ENCODE results near the gene PTPN14.
A peak's percentile ranks its signal among the peaks of the same experiment; 100 is the strongest.

PTPN14 gene

GRCh38 chr1:214500340-214501055 is 50.9 kb downstream of the PTPN14 start:
- H3K9me3 ChIP-seq (ENCODE audit: insufficient read depth, low read depth, low read length), result no peaks in the 10 kb centered on the region
- H3F3A ChIP-seq (ENCODE audit: low read depth), result no peaks in the 10 kb centered on the region
- peaks cover 13% of the 10 kb centered on the region for H3K4me1 ChIP-seq (ENCODE audit: insufficient read depth, low read length, poor library complexity, severe bottlenecking)
- H3K79me2 ChIP-seq (ENCODE audit: insufficient read depth, low read length), result peaks cover 13% of the 10 kb centered on the region
- TF ChIP-seq CTCF (conservative IDR thresholded peaks at IDR 0.05; ENCODE audit: low read length) (no peak), EZH2phosphoT487 (IDR thresholded peaks at IDR 0.05; ENCODE audit: borderline replicate concordance) (no peak)
- H4K20me1 ChIP-seq (ENCODE audit: insufficient read depth, low read length, poor library complexity, severe bottlenecking), result no peaks in the 10 kb centered on the region
- H3K27me3 ChIP-seq (ENCODE audit: insufficient read depth, low read length, poor library complexity, severe bottlenecking), result no peaks in the 10 kb centered on the region
- no peaks in the 10 kb centered on the region for H3K36me3 ChIP-seq (ENCODE audit: insufficient read depth, low read length)
- H3K9ac ChIP-seq (ENCODE audit: low read depth, low read length, poor library complexity, severe bottlenecking), result no peak overlapping the region
- H3K9me2 ChIP-seq (replicated peaks; ENCODE audit: low read depth, low read length), result no peaks in the 10 kb centered on the region
- H3K4me2 ChIP-seq (ENCODE audit: low read depth, low read length, poor library complexity, severe bottlenecking), result no peak overlapping the region
- no peak overlapping the region for H2AFZ ChIP-seq (ENCODE audit: low read length)
- H3K4me3 ChIP-seq (ENCODE audit: low read length, poor library complexity, severe bottlenecking), result no peak overlapping the region

GRCh38 chr1:214499732-214500131 is 51.7 kb downstream of the PTPN14 start:
- H3K4me1 ChIP-seq (ENCODE audit: insufficient read depth, low read length, poor library complexity, severe bottlenecking), result peaks cover 13% of the 10 kb centered on the region
- no peaks in the 10 kb centered on the region for H3K27me3 ChIP-seq (ENCODE audit: insufficient read depth, low read length, poor library complexity, severe bottlenecking)
- H3K4me2 ChIP-seq (ENCODE audit: low read depth, low read length, poor library complexity, severe bottlenecking), result peak overlapping the region; percentile 54
- TF ChIP-seq EZH2phosphoT487 (IDR thresholded peaks at IDR 0.05; ENCODE audit: borderline replicate concordance) (no peak), CTCF (conservative IDR thresholded peaks at IDR 0.05; ENCODE audit: low read length) (no peak)
- no peaks in the 10 kb centered on the region for H4K20me1 ChIP-seq (ENCODE audit: insufficient read depth, low read length, poor library complexity, severe bottlenecking)
- H3F3A ChIP-seq (ENCODE audit: low read depth), result no peaks in the 10 kb centered on the region
- peak overlapping the region; percentile 28 for H3K4me3 ChIP-seq (ENCODE audit: low read length, poor library complexity, severe bottlenecking)
- peaks cover 13% of the 10 kb centered on the region for H3K79me2 ChIP-seq (ENCODE audit: insufficient read depth, low read length)
- no peaks in the 10 kb centered on the region for H3K9me2 ChIP-seq (replicated peaks; ENCODE audit: low read depth, low read length)
- H3K9ac ChIP-seq (ENCODE audit: low read depth, low read length, poor library complexity, severe bottlenecking), result no peak overlapping the region
- no peaks in the 10 kb centered on the region for H3K36me3 ChIP-seq (ENCODE audit: insufficient read depth, low read length)
- no peak overlapping the region for H2AFZ ChIP-seq (ENCODE audit: low read length)
- no peaks in the 10 kb centered on the region for H3K9me3 ChIP-seq (ENCODE audit: insufficient read depth, low read depth, low read length)

GRCh38 chr1:214498021-214498420 is 53.4 kb downstream of the PTPN14 start:
- Histone ChIP-seq H3K79me2 (ENCODE audit: insufficient read depth, low read length) (peaks cover 13% of the 10 kb centered on the region), H3K36me3 (ENCODE audit: insufficient read depth, low read length) (no peaks in the 10 kb centered on the region), H3K9me2 (replicated peaks; ENCODE audit: low read depth, low read length) (no peaks in the 10 kb centered on the region), H2AFZ (ENCODE audit: low read length) (no peak overlapping the region), H3K4me2 (ENCODE audit: low read depth, low read length, poor library complexity, severe bottlenecking) (no peak overlapping the region), H3K9ac (ENCODE audit: low read depth, low read length, poor library complexity, severe bottlenecking) (no peak overlapping the region), H3F3A (ENCODE audit: low read depth) (no peaks in the 10 kb centered on the region), H3K4me1 (ENCODE audit: insufficient read depth, low read length, poor library complexity, severe bottlenecking) (peaks cover 13% of the 10 kb centered on the region), H3K4me3 (ENCODE audit: low read length, poor library complexity, severe bottlenecking) (no peak overlapping the region), H3K27me3 (ENCODE audit: insufficient read depth, low read length, poor library complexity, severe bottlenecking) (no peaks in the 10 kb centered on the region), H3K9me3 (ENCODE audit: insufficient read depth, low read depth, low read length) (no peaks in the 10 kb centered on the region), H4K20me1 (ENCODE audit: insufficient read depth, low read length, poor library complexity, severe bottlenecking) (no peaks in the 10 kb centered on the region)
- TF ChIP-seq CTCF (conservative IDR thresholded peaks at IDR 0.05; ENCODE audit: low read length), result no peak
- TF ChIP-seq EZH2phosphoT487 (IDR thresholded peaks at IDR 0.05; ENCODE audit: borderline replicate concordance), result no peak
